ENCODE measurements around the gene CRHR2. TPM values are rescaled to one million over a fixed set of nuclear protein-coding genes. Genes with fewer than 3 reads are reported as not detected.

Gene CRHR2
- total and polyA plus RNA-seq, 2 of the 13 experiments (the other 11 are each of a cell fraction or from before 2014, with no cell fraction given): not detected

DNA sequence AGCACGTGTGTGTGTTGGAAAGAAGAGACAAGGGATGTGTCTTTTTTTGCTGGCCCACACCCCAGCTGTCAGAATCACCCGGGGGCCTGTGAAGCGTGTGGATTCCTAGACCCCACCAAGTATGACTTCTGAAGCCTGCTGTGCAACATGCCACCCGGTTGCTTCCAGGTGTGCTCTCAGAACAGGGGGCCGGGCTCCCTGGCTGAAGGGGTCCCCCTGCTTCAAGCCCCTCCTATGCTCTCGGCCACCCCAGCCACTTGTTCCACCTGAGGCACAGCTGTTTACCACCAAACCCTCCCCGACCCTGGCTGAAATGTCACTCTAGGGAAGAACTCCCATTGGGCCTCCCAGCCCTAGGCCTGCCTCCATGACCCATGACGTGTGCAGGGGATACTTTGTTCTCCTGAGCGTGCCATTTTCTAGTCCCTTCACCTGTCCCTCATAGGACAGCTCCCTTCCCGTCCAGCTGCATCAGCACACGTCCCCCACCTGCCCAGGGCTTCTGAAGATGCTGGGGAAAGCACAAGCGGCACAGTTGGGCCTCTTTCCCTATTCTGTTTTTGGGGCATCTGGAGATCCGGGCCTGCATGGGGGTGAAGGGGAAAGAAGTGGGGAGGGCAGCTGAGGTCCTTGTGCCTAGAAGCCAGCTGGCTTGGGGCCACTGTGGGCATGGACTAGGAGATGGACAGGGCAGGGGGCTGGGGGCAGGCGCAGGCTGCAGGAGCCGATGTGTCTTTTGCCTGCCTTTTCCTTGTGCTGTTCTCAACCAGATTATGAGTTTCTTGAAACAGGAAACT, 33.3 kb downstream of the CRHR2 start:
- H2AFZ ChIP-seq (ENCODE audit: low read length): no peak overlapping the region
- H3K9me3 ChIP-seq (ENCODE audit: low read length): no peaks in the 10 kb centered on the region
- no peak for FAIRE-seq
- no peak for TF ChIP-seq ZNF101 (CRISPR knock-in tag; IDR thresholded peaks at IDR 0.05; ENCODE audit: borderline replicate concordance, low read depth)
- no peak for TF ChIP-seq MLLT10 (CRISPR knock-in tag; IDR thresholded peaks at IDR 0.05)
- no peak for TF ChIP-seq ZNF788 (CRISPR knock-in tag; IDR thresholded peaks at IDR 0.05; ENCODE audit: borderline replicate concordance)
- TF ChIP-seq SP4 (CRISPR knock-in tag; IDR thresholded peaks at IDR 0.05): no peak
- TF ChIP-seq ZNF75D (CRISPR knock-in tag; IDR thresholded peaks at IDR 0.05; ENCODE audit: borderline replicate concordance): no peak
- TF ChIP-seq ZNF225 (CRISPR knock-in tag; IDR thresholded peaks at IDR 0.05): no peak
- no peak for TF ChIP-seq PHF20 (CRISPR knock-in tag; IDR thresholded peaks at IDR 0.05)
- no peak for TF ChIP-seq ZNF12 (CRISPR knock-in tag; IDR thresholded peaks at IDR 0.05)
- TF ChIP-seq, protein P1, sequence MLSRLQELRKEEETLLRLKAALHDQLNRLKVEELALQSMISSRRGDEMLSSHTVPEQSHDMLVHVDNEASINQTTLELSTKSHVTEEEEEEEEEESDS (CRISPR knock-in tag; IDR thresholded peaks at IDR 0.05; ENCODE audit: borderline replicate concordance): no peak
- TF ChIP-seq GLI4 (CRISPR knock-in tag; IDR thresholded peaks at IDR 0.05; ENCODE audit: borderline replicate concordance): no peak
- TF ChIP-seq SIN3B (IDR thresholded peaks at IDR 0.05; ENCODE audit: low read length): no peak
- no peak for TF ChIP-seq MIXL1 (CRISPR knock-in tag; IDR thresholded peaks at IDR 0.05)
- TF ChIP-seq ZNF121 (CRISPR knock-in tag; IDR thresholded peaks at IDR 0.05): no peak
- no peak for TF ChIP-seq KMT2A (CRISPR knock-in tag; IDR thresholded peaks at IDR 0.05)
- WGBS (ENCODE audit: low lambda C conversion rate): 70% methylated on average over 14 of the region's 15 CpGs
- H4K20me1 ChIP-seq (ENCODE audit: insufficient read depth, low read length): no peaks in the 10 kb centered on the region
- H3K36me3 ChIP-seq (replicated peaks in 1 of 2; ENCODE audit: control insufficient read depth in 1 of 2, insufficient read depth in 2 of 2, low read length in 2 of 2): no peaks in the 10 kb centered on the region
- ATAC-seq: no peak
- no peak for DNase-seq (ENCODE audit: low spot score)
- H3K79me2 ChIP-seq (ENCODE audit: insufficient read depth, low read length): no peaks in the 10 kb centered on the region
- H3K27me3 ChIP-seq (ENCODE audit: control insufficient read depth in 1 of 2, insufficient read depth in 2 of 2, low read length in 2 of 2): 0 out of 5 replicates have a peak, but pooled peaks cover 0 to 1% of the 10 kb centered on the region in 2 experiments
- no peak overlapping the region for H3K4me2 ChIP-seq (ENCODE audit: low read depth, low read length)
- H3K9ac ChIP-seq (ENCODE audit: insufficient read depth, low read depth, low read length): no peak overlapping the region
- ChIA-PET CTCF (ENCODE audit: low intra/inter-chr PET ratio, low total read pairs) (no interaction called here), POLR2A (no interaction called here)
- H3K4me3 ChIP-seq (replicated peaks in 1 of 3; ENCODE audit: insufficient read depth in 1 of 3, low read depth in 2 of 3, low read length in 3 of 3): no peak overlapping the region
- intact Hi-C loops (cut with micrococcal nuclease; ENCODE audit: unreplicated experiment): no loop called here
- BruUV-seq (replicated peaks): no TSS peak
- peaks cover 11% of the 10 kb centered on the region for H3K4me1 ChIP-seq (ENCODE audit: insufficient read depth, low read length)
- no peak overlapping the region for H3K27ac ChIP-seq (ENCODE audit: extremely low read length, insufficient read depth, low read length)
- in situ Hi-C loops (cut with HindIII; ENCODE audit: extremely low pct_ligation_motif_present, low pct_unique_long_range_greater_than_20kb): no loop called here
